Limb (tissue), 2 donors: ENCODE results near the gene ABLIM2.
A peak's percentile ranks its signal among the peaks of the same experiment; 100 is the strongest.

Source experiments
- DNase-seq, 2 donors: peaks; one replicate each; pipeline ENCODE4 v3.0.0-alpha.2; 2016; ENCODE audit errors: extremely low spot score in 2 of 2

The ABLIM2 gene

GRCh38 chr4:8192748-8193738 lies 34.4 kb upstream of the ABLIM2 start:
- DNase-seq: peak; percentile 39 to 66

- DNase-seq: no peak
Measured at GRCh38 chr4:8191136-8191747, 32.6 kb upstream of the ABLIM2 start.

DNA sequence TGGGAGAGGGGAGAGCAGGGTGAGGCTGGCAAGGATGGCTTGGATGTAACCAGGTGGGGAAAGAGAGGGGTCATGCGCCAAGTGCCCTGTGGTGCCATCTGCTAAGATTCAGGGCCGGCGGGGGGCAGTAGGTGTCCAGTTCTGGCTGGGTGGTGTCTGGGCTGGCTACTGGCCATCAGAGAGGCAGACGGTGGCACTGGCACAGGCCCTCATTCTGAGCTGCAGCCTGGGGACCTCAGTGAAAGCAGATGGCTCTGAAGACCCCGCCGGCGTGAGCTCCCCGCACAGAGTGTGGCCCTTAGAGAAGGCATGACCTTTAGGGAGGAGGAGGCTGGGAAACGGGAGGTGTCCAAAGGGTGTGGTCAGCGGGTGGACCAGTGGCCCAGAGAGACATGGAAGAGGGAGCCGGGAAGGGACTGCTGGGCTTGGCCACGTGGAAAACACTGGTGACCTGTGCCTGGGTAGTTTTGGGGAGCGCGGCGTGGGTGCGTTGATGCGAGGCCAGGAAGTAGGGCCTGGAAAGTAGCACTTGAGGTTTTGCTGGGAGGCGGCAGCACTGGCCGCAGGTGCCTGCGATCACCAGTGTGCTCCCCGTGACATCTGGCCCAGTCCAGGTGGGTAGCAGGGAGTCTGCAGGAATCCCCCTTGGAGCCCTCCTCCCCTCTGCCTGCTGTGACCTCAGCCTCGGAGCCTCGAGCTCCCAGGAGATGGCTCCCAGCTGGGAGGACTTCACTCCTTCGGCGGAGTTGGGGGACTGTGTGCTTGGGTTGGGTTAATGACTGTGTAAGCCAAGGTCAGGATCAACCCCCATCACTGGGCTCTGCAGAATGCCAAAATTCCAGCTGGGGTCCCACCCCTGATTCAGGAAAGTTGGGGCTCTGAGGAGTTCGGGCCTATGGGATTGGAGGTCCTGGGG lies 31.2 kb upstream of the ABLIM2 start:
- no peak for DNase-seq

DNA sequence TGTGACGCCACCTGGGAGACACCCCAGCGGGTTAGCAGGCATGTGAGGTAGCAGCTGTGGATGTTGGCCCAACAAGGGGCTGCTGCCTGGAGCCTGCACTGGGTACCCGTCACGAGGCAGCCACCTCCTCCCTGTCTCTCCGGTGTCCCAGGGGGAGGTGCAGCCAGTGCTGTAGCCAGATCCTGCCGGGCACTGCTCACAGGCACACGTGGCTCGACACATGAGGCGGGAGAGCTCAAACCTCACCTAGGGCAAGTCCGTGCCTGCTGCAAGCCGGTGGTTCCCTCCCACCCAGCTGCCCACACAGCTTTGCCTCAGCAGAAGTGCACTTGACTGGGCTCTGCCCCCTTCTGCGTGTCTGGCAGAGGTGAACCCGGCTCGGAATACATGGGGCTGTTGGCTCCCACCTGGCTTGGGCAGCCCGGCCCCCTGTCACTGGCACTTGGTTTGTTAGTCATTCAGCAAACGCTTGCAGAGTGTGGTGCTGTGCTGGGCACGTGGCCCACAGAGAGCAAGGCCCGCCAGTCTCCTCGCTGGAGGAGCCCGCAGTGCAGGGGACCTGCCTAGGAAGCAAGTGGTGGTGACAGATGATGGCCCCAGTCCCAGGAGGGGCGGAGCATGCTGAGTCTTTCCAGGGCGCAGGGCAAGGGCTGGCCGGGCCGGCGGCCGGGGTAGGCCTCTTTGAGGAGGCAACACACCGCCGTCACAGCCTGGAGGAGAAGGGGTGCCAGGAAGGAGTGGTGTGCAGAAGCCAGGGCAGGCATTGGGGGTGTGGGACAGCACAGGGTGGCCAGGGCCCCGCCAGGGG lies 30.3 kb upstream of the ABLIM2 start:
- no peak for DNase-seq

DNA sequence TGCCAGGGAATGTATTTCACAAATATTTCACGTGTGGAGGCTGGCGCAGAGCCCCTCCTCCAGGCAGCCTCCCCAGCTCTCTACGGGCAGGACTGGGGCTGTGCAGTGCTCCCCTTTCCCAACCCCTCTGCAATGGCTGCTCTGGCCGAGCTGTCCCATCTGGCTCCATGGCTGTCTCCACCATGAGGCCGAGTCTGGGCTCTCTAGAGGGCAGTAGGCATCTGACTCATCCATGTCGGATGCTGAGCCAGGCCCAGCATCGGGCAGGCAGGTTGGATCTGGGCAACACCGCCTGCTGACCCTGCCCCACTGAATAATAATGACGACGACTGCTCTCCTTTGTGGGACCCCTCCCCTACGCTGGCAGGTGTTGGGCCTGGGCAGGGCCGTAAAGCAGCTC lies 29.5 kb upstream of the ABLIM2 start:
- no peak for DNase-seq

DNA sequence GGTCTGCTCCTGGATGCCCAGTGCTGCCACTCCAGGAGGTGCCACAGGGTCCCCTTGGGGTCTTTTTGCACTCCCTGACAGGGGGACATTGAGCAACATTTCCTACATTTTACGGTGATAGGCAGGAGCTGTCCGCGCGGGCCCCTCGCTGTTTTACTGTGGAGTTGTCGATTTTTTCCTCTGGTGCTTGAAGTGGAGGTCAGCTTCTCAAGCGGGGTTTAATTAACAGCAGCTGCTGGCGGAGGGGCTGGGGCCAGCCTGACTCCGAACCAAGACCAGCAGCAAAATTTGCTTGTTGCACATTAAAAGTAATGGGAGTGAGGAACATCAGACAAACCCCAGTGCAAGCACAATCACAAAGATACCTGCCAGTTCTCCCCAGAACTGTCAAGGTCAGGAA lies 27.3 kb upstream of the ABLIM2 start:
- no peak for DNase-seq

GRCh38 chr4:8185295-8185694 lies 26.7 kb upstream of the ABLIM2 start:
- no peak for DNase-seq

DNA sequence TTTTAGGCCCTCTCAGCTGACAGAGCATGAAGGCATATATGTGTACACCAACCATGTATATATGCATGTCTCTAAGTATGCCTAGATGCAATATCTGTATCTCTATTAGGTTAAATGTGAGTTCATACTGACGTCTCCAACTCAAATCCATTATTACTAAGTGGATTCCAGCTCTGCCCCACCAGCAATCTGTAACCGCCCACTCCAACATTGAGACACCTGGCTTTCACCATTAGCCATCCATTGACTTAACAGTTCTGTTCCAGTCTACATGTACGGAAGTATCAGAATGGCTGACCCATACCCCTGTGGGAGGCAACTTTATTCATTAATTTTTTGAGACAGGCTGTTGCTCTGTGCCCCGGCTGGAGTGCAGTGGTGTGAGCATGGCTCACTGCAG lies 25.4 kb upstream of the ABLIM2 start:
- no peak for DNase-seq

GRCh38 chr4:8182858-8183725 lies 24.5 kb upstream of the ABLIM2 start:
- peak in 1 of 2 donors; percentile 57 for DNase-seq

DNA sequence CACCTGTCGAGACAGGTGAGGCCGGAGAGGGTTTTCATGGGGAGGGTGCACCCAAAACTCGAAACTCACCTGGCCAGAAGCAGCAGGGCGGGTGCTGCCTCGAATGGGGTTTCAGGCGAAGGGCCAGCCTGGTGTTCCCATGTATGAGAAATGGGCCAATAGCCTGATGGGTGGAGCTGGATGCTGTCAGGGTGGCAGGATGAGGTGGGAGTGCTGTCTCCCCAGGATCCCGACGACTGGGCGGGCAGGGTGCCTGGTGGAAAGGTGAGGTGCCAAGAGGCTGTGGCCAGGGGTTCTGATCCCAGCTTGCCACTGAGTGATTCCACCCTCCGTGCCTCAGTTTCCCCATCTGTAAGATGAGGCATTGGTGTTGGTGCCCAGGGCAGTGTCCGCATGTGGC lies 23.7 kb upstream of the ABLIM2 start:
- no peak for DNase-seq

DNA sequence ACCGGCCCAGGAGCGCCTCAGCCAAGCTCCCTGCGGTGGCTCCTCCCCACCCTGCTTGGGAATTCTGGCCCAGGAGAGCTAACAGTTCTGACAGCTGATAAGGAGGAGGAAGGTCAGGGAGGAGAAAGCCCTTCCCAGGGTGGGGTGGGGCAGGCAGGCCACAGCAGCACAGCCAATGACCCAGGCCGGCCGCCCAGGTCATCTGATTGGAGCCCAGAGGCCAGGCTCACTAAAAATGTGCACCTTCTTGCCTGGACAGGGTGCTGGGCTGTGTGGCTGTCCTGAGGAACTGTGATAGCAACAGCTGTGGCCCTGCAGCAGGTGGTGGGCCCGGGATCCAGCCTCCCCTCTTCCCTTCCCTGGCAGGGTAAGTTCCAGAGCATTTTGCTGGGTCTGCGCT lies 23.2 kb upstream of the ABLIM2 start:
- DNase-seq: peak in 1 of 2 donors; percentile 32

DNA sequence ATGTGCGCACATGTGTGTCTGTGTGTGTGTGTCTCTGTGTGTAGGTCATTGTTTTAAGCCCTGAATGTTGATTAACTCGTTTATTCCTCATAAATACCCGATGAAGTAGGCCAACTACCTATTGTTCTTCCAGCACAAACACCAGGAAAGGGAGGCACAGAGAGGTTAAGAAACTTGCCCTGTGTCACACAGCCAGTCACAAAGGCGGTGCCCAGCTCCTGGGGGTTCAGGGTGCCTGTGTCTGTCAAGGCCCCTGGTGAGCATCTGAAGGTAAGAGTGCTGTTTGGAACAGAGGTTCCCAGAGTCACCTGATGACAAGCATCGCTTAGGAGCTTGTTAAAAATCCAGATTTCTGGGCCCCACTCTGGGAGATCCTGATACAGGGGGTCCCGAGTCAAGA lies 22.5 kb upstream of the ABLIM2 start:
- DNase-seq: no peak

DNA sequence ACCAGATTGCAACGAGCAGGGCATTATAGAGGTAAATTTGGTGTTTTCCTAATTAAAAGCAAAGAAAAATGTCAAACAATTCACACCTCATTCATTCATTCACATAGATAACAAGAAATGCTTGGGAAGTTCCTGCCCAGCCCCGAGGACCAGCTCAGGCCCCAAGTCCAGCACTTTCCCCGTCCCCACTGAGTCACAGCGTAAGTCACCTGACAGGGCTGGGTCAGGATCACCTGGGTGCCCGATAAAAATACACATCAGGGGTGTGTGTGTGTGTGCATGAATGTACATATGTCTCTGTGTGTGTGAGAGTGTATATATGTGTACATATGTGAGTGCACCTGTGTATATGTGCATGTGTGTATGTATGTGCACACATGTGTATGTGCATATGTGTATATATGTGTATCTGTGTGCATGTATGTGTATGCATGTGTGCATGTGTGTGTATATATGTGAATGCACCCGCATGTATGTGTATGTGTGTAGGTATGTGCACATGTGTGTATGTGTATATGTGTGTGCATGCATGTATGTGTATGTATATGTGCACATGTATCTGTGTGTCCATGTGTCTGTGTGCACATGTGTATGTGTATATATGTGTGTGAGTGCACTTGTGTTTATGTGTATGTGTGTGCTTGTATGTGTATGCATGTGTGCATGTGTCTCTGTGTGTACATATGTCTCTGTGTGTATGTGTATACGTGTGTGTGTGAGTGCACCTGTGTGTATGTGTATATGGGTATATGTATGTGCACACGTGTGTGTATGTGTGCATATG lies 21.9 kb upstream of the ABLIM2 start:
- DNase-seq: no peak

- DNase-seq: no peak
Measured at GRCh38 chr4:8179771-8180170, 21.2 kb upstream of the ABLIM2 start.

DNA sequence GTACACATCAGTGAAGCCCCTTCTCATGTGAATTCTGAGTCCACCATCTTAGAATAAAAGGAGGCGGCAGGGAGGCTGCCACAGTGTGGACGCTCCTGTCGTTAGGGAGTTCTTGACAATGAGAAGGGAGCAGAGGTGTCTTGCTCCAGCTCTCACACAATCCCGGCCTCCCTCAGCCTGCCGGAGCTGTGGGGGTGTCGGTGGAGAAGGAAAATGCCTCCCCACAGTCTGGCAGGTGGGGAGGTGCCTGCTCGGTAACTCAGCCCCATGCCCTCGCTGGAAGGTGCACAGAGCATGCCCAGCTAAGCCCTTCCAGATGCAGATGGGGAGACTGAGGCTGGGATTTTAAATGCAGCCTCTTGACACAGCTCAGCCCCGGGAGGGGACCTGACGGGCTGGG lies 20.5 kb upstream of the ABLIM2 start:
- DNase-seq: no peak

GRCh38 chr4:8177956-8178355 lies 19.3 kb upstream of the ABLIM2 start:
- DNase-seq: no peak

DNA sequence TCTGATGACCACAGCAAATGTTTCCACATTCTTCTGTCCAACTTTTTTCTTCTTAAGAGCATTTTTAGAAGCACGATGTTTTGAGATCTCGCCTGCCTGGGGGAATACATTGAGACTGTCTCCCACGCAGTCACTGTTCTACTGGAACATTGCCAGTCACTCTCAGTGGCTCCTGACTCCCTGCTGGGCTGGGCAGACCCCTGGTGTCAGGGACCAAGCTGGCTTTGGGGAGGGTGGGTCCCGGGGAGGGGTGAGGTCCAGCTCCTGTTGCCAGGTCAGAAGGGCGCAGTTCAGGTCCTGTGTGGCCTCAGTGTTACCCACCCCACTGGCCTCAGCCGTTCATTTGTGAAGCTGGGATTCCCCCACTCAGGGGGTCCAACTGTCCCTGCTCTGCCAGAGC lies 18.9 kb upstream of the ABLIM2 start:
- DNase-seq: peak in 1 of 2 donors; percentile 23

DNA sequence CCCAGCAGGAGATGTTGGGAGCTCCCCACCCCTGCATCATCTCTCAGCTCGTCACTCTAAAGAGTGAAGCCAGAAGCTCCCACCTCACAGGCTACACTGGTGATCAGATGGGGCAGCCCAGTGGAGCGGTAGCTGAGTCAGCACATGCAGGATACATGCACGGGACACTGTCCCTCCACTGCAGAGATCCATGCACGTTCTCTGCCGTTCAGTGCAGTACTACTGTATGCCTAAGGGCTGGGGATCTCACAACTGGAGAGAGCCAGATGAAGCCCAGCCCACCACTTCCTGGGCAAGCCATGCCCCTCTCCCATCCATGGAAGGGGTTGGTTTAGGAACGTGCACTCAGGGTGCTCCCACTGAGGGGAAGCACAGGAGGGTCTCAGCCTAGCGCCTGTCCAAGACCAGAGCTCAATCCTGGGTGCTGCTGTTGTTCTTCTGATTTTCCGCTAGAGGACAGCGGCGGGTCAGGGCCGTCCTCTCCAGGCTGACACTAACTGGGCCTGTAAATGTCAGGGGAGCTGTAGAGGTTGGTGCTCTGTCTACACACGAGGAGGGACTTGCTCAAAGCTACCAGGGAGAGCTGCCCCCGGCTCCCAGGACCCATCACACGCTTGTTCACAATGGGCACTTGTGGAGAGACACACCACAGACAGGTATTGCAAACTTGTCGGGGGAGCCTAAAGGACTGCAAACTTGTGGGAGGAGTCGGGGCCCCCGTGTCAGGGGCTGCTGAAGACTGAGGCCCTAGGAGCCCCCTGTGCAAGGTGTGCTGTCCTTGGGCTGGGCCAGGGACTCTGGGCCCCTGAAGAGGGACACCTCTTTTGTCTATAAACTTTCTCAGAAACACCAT lies 18.2 kb upstream of the ABLIM2 start:
- DNase-seq: peak; percentile 32 to 59
